GM21737 (cell line): Measurements from ENCODE around the gene DNAH3.
"Not testable (repeated sequence)": the region's sequence is repeated elsewhere in the genome, so short reads cannot be mapped to it uniquely, and the experiment has no call there.

Source experiments
- ATAC-seq: cut with Tn5 transposase; IDR thresholded peaks from one replicate; pipeline ENCODE4 v1.9.1; 2021; ENCODE audit warnings: mild to moderate bottlenecking, moderate library complexity; ENCODE audit not compliant: unreplicated experiment

DNAH3 gene

DNA sequence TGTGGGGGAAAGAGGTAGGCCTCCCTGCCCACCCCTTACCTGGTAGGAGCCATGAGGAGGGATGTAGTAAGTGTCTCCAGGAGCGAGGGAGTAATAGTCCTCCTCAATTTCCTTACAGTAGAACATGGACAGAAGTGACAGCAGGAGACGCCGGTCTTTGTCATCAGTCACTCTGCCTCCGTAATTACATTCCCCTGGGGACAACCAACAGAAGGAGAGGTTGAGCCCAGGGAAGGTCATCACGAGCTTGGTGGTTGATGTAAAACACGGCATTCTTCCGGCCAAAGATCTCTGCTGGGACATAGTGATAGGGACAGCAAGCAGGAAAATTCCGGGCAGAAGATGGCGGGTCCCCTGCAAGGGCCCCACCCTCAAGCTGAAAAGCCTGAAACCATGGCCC lies 202.2 kb downstream of the DNAH3 start:
- no peak for ATAC-seq

- no peak for ATAC-seq
Measured at GRCh38 chr16:20946015-20946629, 204.5 kb downstream of the DNAH3 start.

DNA sequence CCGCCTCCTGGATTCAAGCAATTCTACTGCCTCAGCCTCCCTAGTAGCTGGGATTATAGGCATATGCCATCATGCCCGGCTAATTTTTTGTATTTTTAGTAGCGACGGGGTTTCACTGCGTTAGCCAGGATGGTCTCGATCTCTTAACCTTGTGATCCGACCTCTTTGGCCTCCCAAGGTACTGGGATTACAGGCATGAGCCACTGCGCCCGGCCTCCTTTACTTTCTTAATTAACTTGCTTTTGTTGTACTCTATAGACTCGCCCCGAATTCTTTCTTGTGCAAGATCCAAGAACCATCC lies 205.1 kb downstream of the DNAH3 start:
- ATAC-seq, result not testable (repeated sequence)

DNA sequence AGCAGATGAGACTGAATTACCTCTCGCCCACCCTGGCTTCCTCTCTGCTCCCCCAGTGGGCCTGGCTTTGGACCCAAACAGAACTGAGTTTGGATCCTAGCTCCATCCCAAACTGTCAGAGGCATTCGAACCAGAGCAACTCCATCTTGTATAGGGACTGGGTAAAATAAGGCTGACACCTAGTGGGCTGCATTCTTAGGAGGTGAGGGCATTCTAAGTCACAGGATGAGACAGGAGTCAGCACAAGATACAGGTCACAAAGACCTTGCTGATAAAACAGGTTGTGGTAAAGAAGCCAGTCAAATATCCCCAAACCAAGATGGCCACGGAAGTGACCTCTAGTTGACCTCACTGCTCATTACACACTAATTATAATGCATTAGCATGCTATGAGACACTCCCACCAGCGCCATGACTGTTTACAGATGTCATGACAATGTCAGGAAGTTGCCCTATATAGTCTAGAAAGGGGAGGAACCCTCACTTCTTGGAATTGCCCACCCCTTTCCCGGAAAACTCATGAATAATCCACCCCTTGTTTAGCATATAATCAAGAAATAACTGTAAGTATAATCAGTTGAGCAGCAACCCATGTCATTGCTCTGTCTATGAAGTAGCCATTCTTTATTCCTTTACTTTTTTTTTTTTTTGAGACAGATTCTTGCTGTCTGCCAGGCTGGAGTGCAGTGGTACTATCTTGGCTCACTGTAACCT lies 205.6 kb downstream of the DNAH3 start:
- no peak for ATAC-seq

DNA sequence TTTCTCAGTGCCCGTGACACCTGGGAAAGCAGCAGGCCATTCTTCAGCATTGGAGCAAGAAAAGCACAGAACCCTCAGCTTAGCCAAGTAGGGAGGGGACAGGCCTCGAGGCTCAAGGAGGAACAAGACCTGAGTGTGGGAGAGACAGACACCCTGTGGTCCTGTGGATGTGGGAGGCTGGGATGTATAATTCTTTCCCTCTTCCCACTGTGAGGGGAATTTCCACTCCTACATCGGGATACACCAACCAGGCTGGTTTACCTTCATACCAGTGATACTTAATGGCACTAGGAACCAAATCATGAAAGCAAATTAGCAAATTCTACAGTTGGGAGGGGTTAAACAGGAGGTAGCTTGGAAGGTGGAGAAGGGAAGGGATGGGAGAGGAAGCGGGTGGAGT lies 208.4 kb downstream of the DNAH3 start:
- no peak for ATAC-seq

GRCh38 chr16:20941636-20941926 lies 209.1 kb downstream of the DNAH3 start:
- no peak for ATAC-seq

DNA sequence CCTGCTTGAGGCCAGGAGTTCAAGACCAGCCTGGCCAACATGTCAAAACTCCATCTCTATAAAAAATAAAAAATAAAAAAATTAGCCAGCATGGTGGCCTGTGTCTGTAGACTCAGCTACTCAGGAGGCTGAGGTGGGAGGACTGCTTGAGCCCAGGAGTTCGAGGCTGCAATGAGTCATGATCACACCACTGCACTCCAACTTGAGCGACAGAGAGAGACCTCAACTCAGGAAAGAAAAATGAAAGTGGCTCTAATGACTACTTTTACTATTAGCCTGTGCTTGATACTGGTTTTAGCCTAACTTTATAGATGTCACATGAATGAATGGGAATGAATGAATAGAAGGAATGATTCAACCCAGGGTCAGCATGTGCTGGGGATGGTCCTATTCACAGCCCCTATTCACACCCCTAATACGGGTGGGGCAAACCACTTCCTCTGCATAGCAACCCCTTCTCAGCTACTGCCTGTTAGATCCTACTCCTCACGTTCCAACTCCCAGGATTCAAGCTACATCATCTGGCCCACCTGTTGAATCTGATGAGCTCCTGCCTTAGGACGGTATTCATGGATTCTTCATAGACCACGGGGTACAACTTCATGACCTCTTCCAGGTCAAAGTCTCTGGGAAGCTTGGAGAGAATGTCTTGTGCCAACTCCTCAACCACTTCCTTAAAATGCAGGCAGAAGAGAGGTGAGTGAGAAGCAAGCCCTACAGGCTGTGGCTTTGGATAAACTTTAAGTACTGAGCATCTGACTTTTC lies 209.6 kb downstream of the DNAH3 start:
- no peak for ATAC-seq

DNA sequence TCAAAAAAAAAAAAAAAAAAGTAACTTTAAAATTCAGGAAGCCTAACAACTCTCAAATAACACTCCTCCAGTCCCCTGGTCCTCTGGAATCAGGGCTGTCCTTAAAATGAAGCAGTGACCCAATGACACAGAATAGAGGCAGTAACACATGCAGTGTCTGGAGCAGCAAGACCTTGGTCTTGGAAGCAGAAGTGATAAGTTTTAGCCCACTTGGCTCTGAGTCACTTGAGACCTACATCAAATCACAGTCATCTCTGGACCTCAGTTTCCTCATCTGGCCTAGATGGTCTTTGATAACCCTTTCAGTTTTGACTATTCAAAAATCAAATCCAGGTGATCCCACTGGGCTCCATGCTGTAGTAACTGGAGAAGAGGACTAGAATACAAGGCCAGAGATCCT lies 211.0 kb downstream of the DNAH3 start:
- no peak for ATAC-seq

- no peak for ATAC-seq
Measured at GRCh38 chr16:20938426-20938825, 212.2 kb downstream of the DNAH3 start.

- ATAC-seq, result no peak
Measured at GRCh38 chr16:20937736-20938135, 212.9 kb downstream of the DNAH3 start.

DNA sequence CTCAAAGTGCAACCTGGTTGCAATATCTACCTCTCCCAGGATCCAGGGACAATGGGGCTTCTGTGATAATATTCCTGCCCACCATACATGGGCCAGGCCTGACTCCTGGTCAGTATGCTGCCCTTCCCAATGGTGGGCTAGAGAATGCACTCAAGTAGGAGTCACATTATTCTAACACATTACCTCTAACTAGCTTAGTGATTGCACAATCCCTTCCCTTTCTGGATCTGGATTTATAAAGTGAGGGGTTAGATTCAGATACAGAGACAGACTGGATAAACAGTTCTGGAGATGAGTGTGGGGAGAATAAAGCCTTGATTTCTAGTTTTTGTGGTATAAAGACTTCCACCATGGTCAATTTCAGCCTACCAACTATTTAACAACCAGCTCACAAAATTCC lies 217.1 kb downstream of the DNAH3 start:
- no peak for ATAC-seq

- ATAC-seq, result no peak
Measured at GRCh38 chr16:20931066-20931600, 219.5 kb downstream of the DNAH3 start.

GRCh38 chr16:20930365-20930690 lies 220.3 kb downstream of the DNAH3 start:
- ATAC-seq, result no peak

GRCh38 chr16:20929676-20930364 lies 220.8 kb downstream of the DNAH3 start:
- not testable (repeated sequence) for ATAC-seq

DNA sequence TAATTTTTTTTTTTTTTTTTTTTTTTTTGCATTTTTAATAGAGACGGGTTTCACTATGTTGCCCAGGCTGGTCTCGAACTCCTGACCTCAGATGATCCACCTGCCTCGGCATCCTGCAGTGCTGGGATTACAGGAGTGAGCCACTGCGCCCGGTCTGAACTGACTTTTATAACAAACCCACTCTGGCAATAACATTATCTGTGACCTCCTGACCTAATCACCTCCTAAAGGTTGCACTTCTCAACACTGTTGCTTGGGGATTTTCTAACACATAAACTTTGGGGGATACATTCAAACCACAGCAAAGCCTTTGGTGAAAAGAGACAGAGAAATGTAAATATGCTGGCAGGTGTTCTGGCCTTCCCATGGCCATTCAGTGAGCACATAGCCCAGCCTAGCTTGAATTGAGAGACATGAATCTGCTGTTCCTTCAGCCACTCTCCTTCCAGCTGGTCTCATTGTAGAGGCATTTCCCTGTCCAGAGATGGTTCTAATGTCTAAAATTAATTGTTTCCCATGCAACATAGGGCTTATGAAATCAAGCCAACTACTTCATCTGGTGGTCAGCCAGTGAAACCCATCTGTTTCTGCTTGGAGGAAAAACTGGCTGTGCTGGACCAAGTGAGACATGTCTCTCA lies 221.8 kb downstream of the DNAH3 start:
- no peak for ATAC-seq

DNA sequence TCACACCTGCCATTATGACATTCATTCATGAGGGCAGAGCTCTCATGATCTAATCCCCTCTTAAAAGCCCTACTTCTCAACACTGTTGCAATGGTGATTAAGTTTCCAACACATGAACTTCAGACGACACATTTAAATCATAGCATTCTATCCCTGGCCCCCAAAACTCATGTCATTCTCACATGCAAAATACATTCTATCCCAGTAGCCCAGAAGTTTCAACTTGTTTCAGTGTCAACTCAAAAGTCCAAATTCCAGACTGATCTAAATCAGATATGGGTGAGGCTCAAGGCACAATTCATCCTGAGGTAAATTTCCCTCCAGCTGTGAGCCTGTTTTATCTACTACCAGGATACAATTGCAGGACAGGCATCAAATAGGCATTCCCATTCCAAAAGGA lies 224.9 kb downstream of the DNAH3 start:
- ATAC-seq, result no peak

DNA sequence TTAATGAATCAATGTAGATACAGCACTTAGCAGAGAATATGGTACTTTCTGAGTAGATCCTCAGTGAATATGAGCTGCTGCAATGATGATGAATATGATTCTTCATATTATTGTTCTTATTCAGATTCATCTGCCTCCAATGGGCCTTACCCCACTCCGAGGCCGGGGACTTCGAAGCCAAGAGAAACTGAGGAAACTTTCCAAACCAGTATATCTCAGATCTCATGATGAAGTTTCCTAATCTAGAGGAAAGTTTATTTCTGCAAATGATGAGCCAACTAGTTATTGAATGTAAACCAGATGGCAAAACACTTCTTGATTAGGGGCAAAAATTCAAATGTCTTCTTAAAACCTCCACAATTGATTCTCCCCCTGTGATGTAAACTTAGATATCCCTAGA lies 226.8 kb downstream of the DNAH3 start:
- no peak for ATAC-seq

- ATAC-seq, result no peak
Measured at GRCh38 chr16:20920799-20921198, 229.8 kb downstream of the DNAH3 start.

DNA sequence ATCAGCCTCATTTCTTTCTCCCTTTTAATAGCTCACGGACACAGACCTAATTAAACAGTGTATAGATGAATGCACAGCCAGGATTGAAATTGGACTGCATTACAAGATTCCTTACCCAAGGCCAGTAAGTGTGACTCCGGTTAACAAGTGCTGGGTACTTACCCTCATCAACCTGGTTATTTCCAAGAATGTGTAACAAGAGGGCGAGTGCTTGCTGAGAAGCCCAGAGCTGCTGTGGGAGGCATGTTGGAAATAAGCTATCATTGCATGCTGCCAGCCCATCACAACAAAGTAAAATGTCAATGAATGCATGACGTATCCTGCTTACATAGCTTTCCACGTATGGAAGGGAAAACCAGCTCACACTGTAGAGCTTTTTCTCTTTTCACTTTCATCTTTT lies 230.6 kb downstream of the DNAH3 start:
- ATAC-seq, result no peak

DNA sequence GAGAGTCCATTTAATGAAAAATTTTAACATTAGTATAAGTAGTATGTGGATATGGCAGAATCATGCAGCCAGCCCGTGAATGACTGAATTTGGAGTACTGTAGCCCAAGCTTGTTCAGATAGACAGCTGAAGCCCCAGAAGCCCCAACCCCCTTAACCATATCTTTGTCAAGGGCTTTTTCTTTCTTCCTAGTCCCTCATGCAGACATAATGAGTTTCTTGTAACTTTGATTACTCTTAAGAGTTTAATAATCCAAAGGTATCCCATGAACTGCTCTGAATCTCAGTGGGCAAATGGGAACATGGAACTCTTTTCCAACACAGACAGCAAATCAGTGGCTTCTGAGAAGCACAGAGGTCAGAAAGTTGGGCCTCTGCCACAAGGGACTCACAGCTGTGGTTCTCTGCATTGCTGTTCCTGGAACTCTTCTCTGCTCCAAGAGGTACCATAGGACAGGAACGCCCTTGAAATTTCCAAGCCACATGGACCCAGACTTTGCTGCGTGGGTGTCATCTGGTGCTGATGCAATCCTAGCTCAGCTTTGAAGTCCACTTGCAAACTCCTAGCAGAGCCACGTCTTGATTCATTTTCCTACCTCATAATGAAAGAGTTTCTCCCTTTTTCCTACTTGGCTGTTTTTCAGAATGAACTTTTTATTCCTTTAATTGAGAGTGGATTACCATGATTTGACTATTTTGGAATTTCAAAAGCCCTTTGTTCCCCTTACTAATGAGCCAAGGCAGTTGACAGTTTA lies 232.0 kb downstream of the DNAH3 start:
- ATAC-seq, result no peak

DNA sequence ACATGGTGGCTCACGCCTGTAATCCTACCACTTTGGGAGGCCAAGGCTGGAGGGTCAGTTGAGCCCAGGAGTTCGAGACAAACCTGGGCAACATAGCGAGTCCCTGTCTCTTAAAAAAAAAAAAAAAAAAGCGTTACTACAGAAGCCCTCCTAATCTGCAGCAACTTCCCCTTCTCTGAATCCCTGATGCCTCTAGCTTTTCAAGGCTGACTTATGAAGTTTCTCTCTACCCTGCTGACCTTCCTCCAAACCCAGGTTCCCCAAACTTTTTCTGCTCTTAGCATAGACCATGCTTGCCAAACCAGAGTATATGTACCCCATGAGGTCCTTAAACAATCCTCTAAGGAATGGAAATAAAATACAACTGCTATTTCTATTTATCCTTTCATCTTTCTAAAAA lies 233.7 kb downstream of the DNAH3 start:
- ATAC-seq, result no peak
